H4 (cell line): Measurements from ENCODE around the gene FGR. TPM values are rescaled to one million over a fixed set of nuclear protein-coding genes. Genes with fewer than 3 reads are reported as not detected.

Experiments used
- DNase-seq: peaks from one replicate; pipeline ENCODE4 v3.0.0-alpha.2; 2015; ENCODE audit warnings: low spot score
- total RNA-seq: library from RNA; depleted of rRNA; stranded (reverse); fragments of >200 nt; shearing (Covaris generic); gene quantifications from 2 replicates; pipeline ENCODE4 v1.2.3, GENCODE V29; 2014; rRNA removed

Gene FGR
- total RNA-seq, 1 experiment from 2014 or later = not detected

- DNase-seq = peak; percentile 90
Measured at GRCh38 chr1:27568300-27569087, 66.5 kb downstream of the FGR start.

GRCh38 chr1:27567971-27568299, 67.0 kb downstream of the FGR start:
- DNase-seq = no peak

DNA sequence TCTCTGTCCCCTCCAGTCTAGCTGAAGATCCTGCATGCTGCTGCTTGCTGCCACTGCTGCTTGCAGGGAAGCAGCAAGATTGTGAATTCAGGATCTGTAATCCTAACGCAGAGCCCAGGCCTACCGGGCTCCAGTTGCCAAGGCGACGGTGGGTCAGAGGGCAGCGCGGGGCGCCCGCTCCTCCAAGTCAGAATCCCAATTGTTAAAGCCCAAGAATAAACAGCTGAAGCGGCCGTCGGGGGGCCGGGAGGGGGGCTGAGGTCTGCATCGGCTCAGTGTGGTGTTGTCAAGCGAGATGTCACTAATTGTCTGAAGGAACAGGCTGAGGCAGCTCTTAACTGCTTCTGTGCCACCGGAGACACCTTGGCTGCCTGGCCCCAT, 67.8 kb downstream of the FGR start:
- DNase-seq = no peak

GRCh38 chr1:27566462-27567145, 68.4 kb downstream of the FGR start:
- no peak for DNase-seq

- DNase-seq = no peak
Measured at GRCh38 chr1:27564710-27565649, 70.0 kb downstream of the FGR start.

DNA sequence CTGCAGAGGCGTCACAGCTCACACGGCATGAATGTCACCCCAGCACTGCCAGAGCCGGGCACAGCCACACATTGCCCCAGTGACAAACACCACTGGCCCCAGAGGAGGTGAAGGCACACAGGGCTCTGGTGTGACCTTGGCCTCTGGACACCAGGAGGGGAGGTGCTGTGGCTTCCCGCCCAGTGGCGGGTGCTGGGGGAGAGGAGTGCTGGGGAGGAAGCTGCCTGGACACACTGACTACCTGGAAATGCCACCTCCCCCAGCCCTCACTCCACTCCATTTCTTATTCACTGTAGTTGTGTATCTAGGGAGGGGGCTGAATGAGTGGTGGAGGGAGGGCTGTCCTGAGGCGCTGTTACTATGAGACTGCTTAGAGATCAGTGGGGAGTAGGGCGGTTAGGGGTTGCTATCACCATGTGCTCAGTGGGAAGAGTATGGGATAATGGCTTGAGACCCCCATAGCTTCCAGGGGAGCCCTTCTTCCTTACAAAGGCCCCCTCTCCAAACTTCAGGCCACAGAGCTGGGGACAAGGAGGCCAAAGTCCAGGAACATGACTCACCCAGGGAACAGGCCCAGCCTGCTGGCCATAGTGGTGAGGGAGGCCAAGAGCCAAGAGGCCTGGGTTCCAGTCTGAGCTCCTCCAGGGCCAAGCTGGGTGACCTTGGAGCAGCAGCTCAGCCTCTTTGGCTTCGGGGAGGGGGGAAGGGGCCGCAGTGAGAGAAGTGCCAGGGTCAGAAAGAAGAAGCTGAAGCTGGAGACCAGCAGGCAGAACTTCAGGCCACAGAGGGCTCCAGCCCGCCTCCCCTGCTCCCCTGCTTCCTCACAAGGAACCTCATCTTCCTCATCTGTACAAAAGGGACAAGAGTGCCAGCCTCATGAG, 71.2 kb downstream of the FGR start:
- DNase-seq = no peak

GRCh38 chr1:27563341-27563590, 71.7 kb downstream of the FGR start:
- DNase-seq = no peak

GRCh38 chr1:27562534-27563340, 72.2 kb downstream of the FGR start:
- no peak for DNase-seq

Other genes starting within 250 kb of the FGR start
- gene GPR3, start 242.6 kb downstream of the FGR start, total RNA-seq = 0.23 and 1.1 TPM in 2 replicates
- gene WASF2, start 145.0 kb downstream of the FGR start, total RNA-seq = 7.9 and 9.5 TPM in 2 replicates
- gene AHDC1, start 31.0 kb downstream of the FGR start, total RNA-seq = 2.0 and 3.6 TPM in 2 replicates
- 257 and 342 TPM in 2 replicates for gene IFI6, start 37.0 kb upstream of the FGR start, total RNA-seq
- gene FAM76A, start 90.8 kb upstream of the FGR start, total RNA-seq = 10.8 and 12.6 TPM in 2 replicates
- gene STX12, start 138.0 kb upstream of the FGR start, total RNA-seq = 19.2 and 24.3 TPM in 2 replicates
- gene PPP1R8, start 195.6 kb upstream of the FGR start, total RNA-seq = 32.8 and 45.9 TPM in 2 replicates
- 0.75 and 2.6 TPM in 2 replicates for gene THEMIS2, start 237.4 kb upstream of the FGR start, total RNA-seq